Measurements from ENCODE around the gene GCDH. TPM values are rescaled to one million over a fixed set of nuclear protein-coding genes. Genes with fewer than 3 reads are reported as not detected.

GCDH gene
- total RNA-seq, 1 experiment from 2014 or later: 53.2 TPM

DNA sequence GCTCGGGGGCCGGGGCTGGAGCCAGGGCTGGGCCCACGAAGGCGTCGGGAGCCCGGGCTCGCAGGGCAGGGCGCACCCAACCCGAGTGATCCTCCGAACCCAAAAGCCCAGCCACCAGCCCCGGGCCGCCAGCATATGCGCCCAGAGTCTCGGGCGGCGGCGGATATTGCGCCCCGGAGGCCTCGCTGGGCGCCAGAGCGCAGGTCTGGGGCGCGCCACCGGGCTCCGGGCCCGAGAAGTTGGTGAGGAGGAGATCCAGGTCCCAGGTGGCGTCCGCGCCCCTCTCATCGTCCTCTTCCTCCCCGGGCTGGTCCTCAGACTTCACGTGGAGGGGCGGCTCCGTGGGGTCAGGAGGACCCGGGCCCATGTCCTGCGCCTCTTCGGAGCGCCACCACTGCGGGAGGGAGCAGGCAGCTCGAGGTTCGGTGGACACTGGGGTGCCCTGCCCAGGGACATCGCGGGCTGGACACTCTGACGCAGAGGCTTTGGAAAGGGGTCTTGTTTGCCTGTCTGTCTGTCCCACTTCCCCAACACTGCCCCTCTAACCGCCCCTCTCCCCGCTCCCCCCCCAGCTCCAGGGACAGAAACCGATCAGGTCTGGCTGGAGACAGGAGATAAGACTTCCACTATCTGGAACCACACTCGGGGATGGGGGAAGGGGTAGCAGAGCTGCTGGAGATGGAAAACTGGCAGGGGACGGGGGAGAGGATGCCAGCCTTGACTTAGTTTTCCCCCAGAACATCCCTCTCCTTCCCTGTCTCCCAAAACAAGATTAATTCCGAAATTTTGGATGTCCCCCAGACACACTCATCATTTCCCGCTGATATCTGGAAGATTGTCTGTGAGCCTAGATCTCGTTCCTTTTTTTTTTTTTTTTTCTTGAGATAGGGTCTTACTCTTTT, 5.0 kb upstream of the GCDH start:
- Histone ChIP-seq H3K14ac (ENCODE audit: insufficient read depth, low read length) (peak overlapping the region; percentile 73), H3T11ph (ENCODE audit: low read length) (no peak overlapping the region), H3K18ac (ENCODE audit: insufficient read length, low read depth, low read length) (peak overlapping the region; percentile 7), H3K79me1 (ENCODE audit: insufficient read depth, low read depth, low read length, poor library complexity, severe bottlenecking) (no peaks in the 10 kb centered on the region), H2BK12ac (ENCODE audit: insufficient read length, low read depth, low read length) (no peak overlapping the region), H3K23me2 (ENCODE audit: insufficient read length, low read depth, low read length, poor library complexity, severe bottlenecking) (peaks cover 9% of the 10 kb centered on the region), H3K23ac (ENCODE audit: insufficient read length, low read depth, low read length) (no peak overlapping the region), H4K20me1 (ENCODE audit: control insufficient read depth, insufficient read depth, insufficient read length) (no peaks in the 10 kb centered on the region), H2AFZ (ENCODE audit: low read length) (no peak overlapping the region), H2BK20ac (ENCODE audit: low read depth, low read length, poor library complexity, severe bottlenecking) (no peak overlapping the region), H3K4ac (ENCODE audit: low read depth, low read length) (no peak overlapping the region), H4K5ac (ENCODE audit: insufficient read length, low read depth, low read length) (no peak overlapping the region), H2BK5ac (ENCODE audit: insufficient read length, low read length) (no peak overlapping the region), H3K27me3 (ENCODE audit: insufficient read depth, low read length) (0 out of 2 replicates have a peak, but pooled peaks cover 1% of the 10 kb centered on the region), H3K27ac (ENCODE audit: insufficient read length, low read depth, low read length) (no peak overlapping the region), H2AK5ac (ENCODE audit: insufficient read length, low read length) (no peak overlapping the region), H3K9me3 (ENCODE audit: control insufficient read depth, low read depth, low read length) (no peaks in the 10 kb centered on the region), H3K79me2 (ENCODE audit: insufficient read depth, low read length) (no peaks in the 10 kb centered on the region), H4K91ac (ENCODE audit: insufficient read length, low read depth, low read length) (no peak overlapping the region), H2BK15ac (ENCODE audit: low read depth, low read length) (no peak overlapping the region), H3K56ac (ENCODE audit: insufficient read length, low read depth, low read length) (no peak overlapping the region), H3K4me2 (ENCODE audit: insufficient read depth, insufficient read length, low read length) (peak overlapping the region; percentile 79), H3K9ac (ENCODE audit: extremely low read depth, insufficient read length, low read length) (peak overlapping the region; percentile 38), H3K4me1 (ENCODE audit: insufficient read depth, low read length) (no peaks in the 10 kb centered on the region), H4K8ac (replicated peaks; ENCODE audit: insufficient read length, low read depth, low read length) (no peak overlapping the region), H2BK120ac (ENCODE audit: low read depth, low read length, poor library complexity, severe bottlenecking) (no peak overlapping the region)
- H3K9me3 Mint-ChIP-seq: peaks cover 16% of the 10 kb centered on the region in 2 experiments
- H3K4me3 Mint-ChIP-seq: peak overlapping the region; percentile 55 to 82
- DNase-seq: no peak
- H3K27ac Mint-ChIP-seq: no peak overlapping the region; a peak in 1 of 7 replicates
- H3K27me3 Mint-ChIP-seq (ENCODE audit: low read depth): peaks cover 52% of the 10 kb centered on the region
- H3K4me1 Mint-ChIP-seq: peaks cover 11 to 16% of the 10 kb centered on the region in 2 experiments
- peaks cover under 1 to 7% (median 4%) of the 10 kb centered on the region in 3 experiments; a peak in 5 of 7 replicates for H3K36me3 Mint-ChIP-seq (ENCODE audit: insufficient read depth in 1 of 3, low read depth in 3 of 3)
- no CpG with 5 or more reads among the region's 53 CpGs for WGBS (ENCODE audit: extremely low coverage, insufficient read length, low lambda C conversion rate)
- TF ChIP-seq, protein P1, sequence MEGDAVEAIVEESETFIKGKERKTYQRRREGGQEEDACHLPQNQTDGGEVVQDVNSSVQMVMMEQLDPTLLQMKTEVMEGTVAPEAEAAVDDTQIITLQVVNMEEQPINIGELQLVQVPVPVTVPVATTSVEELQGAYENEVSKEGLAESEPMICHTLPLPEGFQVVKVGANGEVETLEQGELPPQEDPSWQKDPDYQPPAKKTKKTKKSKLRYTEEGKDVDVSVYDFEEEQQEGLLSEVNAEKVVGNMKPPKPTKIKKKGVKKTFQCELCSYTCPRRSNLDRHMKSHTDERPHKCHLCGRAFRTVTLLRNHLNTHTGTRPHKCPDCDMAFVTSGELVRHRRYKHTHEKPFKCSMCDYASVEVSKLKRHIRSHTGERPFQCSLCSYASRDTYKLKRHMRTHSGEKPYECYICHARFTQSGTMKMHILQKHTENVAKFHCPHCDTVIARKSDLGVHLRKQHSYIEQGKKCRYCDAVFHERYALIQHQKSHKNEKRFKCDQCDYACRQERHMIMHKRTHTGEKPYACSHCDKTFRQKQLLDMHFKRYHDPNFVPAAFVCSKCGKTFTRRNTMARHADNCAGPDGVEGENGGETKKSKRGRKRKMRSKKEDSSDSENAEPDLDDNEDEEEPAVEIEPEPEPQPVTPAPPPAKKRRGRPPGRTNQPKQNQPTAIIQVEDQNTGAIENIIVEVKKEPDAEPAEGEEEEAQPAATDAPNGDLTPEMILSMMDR (conservative IDR thresholded peaks at IDR 0.05): no peak; the same call in 2 of the 3 replicates

Measured in H9 (cell line).